GM20431 (cell line): Measurements from ENCODE around the gene RGL4.

Source experiments
- in situ Hi-C: fragments of 300-500 bp; cut with MseI, MboI; formaldehyde crosslinking; loops from one replicate; pipeline ENCODE4 v1.15.0; 2020; ENCODE audit warnings: low sequenced_read_pairs; ENCODE audit not compliant: unreplicated experiment

RGL4 gene

DNA sequence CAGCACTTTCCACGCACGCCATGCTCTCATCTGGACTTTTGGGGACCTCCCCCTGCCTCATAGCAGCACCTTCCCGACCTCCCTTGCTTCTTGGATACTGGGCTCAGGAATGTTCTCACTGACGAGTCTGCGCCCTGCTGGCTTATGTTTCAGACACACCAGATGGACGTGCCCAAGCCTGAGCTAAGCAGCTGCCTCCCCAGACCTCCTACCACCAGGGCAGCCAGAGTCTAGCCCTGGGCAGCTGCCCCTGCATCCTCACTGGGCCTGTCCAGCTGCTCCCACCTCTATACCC, 13.2 kb upstream of the RGL4 start:
- in situ Hi-C loops: no loop called here

DNA sequence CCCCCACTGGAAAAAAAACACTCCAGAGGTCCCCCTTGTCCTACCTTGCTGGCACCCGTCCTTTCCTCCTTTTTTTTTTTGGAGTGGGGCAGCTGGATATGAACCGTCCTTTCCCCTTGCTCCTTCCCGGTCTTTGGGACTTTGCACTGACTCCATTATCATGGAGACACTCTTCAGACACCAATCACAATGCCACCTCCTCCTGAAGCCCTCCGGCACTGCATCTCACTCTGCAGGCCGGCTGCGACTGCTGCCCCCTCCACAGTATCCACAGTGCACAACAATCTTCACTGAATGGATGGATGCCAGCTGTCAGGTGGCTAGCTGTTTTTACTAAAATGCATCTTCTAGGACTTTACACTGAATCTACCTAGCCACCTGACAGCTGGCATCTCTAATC, 12.7 kb upstream of the RGL4 start:
- in situ Hi-C loops: no loop called here

DNA sequence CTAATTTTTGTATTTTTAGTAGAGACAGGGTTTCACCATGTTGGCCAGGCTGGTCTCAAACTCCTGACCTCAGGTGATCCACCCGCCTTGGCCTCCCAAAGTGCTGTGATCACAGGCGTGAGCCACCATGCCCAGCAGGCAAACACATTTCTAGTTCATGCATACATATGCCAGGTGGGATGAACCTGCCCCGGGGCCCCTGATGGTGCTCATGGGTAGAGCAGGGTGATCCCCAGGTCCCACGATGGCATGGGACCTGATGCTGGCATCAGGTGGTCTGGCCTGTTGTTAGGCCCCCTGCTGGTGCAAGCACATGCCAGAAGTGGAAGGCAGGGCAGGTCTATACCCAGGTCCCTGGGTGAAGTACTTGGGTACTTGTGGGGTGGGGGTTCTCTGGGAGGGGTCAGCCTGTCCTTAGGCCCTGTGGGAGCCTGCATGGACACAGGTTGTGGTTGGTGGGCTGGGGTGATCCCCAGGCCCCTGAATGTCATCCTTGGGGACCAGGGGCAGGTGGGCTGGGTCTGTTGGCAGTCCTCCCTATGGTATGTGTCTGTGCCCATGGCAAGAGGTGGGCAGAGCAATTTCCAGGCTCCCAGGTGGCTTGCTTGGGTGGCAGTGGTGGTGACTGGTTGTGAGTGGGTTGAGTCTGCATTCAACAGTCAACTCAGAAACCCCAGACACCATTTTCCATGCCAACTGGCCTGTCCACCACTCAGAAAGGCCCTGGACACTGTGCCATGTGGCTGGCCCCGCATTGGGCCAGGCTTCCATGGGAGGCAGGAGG, 9.6 kb upstream of the RGL4 start:
- in situ Hi-C loops: no loop called here

DNA sequence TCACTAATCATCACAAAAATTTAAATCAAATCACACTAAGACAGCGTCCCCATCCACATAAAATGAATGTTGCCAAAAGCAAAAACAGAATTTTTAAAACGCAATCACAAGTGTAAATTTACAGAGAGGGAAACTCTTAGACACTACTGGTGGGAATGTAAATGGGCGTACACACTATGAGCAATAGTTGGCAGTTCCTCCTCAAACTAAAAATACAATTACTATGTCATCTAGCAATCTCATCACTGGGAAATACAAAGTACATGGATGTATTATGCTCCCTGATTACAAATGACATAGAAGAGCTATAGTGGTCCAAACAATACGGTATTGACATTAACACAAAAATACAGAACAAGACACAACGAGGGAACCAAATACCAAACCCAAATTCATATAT, 8.7 kb upstream of the RGL4 start:
- in situ Hi-C loops: no loop called here

DNA sequence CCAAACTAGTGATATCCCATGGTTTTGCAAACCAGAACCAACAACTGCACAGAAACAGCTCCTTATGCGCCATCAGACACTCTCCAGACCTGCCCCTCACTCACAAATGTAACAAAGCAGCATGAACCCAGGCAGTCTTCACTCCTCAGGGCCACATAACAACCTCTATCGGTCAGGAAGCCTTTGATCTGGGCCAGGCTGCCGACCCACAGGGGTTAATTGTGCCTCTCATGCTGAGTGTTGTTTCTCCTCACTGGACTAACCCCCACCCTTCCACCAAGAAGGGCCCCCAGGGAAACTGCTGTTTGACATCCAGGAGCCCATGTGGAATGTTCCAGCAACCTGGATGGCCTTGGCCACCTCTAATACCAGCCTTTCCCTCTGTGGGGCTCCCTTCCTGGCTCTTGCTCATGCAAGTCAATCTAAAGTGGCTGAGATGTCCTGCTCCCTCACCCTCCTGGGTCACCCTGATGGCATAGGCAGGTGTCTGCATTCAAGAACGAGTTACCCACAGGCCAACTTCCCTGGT, 7.9 kb upstream of the RGL4 start:
- in situ Hi-C loops: no loop called here

DNA sequence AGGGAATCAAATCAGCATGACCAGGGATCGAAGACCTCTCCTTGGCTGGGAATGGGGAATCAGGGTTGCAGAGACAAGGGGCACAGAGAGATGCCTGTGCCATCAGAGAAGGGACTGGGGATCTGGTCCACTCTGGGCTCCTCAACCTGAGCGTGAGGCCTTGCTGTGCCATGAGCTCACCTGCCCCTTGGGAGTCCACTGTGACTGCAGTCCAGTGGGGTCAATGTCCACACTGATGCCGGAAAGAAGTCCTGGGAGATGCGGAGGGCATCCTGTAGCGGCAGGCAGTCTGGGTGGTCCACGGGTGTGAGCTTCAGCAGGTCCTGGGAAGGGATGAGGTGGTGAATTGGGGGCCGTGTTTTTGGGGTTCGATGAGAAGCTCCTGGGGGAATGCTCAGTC, 7.3 kb upstream of the RGL4 start:
- in situ Hi-C loops: no loop called here

DNA sequence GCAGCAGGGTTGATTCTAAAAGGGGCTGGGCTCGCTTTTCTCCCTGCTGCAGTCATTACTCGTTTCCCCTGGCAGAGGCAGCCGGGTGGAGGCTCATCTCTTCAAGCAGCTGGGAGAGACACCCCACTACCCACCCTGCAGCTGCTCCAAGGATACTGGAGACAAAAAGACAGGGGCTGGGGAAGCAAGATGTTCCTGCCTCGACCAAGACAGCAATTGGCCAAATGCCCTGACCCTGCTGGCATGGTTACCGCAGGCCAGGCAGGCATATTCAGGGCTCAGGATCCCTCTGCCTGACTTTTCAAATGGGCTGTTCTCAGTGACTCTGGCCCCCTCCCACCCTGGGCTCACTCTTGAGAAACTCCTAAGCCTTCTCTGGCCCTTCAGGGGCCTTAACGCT, 6.8 kb upstream of the RGL4 start:
- in situ Hi-C loops: no loop called here

DNA sequence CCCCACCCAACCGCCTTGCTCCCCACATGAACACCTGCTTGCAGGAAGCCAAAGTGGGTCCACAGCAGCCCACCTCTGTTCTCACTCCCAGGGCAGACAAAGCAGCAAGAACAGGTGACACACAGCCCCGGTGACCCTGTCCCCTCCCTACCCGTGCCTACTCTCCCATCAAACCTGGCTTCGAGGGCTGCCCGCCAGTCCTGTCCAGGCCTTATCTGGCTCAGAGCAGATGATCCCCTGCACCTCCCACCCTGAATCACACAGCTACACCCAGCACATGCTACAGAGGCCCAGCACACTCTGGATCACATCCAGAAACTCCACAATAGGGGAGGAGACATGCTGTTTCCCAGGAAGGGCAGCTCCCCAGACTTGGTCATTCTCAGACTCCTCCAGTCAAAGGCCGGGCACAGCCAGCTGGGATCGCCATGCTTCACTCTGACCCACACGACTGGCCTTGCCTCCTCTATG, 6.2 kb upstream of the RGL4 start:
- in situ Hi-C loops: no loop called here

DNA sequence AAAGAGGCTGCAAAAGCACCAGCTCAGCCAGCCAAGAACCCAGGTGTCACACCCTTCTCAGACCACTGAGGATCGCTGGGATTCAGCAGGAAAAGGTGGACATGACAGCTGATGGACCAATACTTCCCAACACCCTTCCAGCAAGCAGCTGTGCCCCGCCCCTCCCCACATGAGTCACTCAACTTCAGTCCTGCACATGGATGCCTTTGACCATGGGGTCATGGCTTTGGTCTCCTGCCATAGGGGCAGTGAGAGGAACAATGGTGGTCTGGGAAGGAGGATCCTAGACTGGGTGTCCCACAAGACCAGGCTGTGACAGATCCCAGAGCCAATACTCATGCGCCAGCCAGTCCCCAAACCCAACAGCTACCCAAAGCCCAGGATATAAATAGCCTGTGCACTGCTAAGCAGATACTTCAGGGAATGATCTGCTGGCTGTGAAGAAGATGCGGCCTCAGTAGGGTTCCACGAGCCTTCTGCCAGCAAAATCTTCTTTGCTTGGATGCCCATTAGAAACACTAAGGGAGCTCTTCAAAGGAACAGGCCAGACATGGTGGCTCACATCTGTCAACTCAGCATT, 5.5 kb upstream of the RGL4 start:
- in situ Hi-C loops: no loop called here

DNA sequence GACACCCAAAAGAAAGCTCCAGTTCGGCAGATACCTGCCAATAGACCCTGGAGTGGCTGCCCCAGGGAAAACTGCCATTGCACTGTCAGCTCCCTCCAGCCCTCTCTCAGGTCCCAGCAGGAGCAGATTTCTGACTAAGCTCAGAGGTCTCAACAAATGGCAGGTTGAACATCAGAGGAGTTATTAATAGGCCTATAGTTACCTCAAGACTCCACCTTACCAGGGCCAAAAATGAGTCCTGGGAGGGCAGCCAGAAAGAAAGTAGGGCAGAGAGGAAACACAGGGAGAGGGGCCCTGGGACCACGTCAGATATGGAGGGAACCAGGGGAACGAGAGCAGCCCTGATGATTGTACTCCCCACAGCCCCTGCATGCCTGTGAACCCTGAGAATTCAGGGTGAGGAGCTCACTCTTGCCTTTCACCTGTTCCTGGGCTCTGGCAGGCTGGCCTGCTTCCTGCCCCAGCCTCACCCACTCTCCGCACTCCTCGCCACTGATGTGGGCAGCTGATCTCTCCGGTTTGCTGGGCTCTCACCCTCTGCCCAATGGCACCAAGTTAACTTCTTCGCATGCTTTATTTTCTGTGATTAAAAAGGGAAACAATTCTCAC, 4.3 kb upstream of the RGL4 start:
- in situ Hi-C loops: no loop called here

DNA sequence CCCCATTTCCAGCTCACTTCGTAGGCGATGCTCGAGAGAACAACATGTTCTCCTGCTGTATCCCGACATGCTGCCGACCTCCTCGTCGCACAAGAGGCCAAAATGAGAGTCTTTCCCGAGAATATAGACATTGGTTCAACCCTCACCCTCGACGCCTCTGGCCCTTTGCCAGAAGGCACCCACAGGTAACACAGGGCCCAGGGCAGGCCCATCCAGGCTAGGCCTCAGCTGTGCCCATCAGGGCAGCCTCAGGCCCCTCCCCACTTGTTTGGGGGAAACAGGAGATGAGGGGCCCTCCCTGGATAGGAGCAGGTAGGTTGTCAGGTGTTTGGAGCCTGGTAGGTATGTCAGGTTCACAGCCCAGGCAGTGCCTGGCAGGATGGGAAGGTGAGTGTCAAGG, 2.7 kb upstream of the RGL4 start:
- in situ Hi-C loops: no loop called here

DNA sequence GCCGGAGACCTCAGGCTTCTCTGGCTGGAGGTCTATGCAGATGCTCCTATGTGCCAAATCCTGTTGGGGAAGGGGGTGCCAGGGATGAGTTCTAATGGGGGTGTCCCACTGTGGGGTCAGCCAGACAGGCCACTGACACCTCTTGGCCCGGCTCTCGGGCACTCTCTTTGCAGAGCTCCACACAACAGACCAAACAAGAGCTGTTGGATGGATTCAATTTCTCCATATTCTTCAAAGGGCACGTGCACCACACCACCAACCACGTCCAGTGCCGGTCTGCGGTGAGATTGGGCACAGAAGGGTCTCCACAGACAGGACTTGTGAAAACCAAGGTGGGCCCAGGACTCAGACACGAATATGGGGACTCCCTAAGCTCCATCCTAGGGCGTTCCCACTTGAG, 2.2 kb upstream of the RGL4 start:
- in situ Hi-C loops: no loop called here

DNA sequence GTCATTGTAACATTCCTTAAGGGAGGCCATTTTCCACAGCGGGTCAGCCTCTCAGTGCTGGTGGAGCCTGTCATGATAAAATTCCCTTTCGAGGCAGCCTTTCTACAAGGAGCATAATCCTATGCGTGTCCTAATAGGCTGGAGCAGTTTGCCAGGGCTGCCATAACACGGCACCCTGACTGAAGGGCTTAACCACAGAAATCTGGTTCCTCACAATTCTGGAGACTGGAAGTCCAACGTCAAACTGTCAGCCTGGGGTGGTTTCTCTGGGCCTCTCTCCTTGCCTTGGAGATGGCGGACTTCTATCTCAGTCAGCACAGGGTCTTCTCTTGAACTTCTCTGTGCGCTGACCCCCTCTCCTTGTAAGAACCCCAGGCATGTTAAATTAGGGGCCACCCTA, 1.4 kb upstream of the RGL4 start:
- in situ Hi-C loops: no loop called here

DNA sequence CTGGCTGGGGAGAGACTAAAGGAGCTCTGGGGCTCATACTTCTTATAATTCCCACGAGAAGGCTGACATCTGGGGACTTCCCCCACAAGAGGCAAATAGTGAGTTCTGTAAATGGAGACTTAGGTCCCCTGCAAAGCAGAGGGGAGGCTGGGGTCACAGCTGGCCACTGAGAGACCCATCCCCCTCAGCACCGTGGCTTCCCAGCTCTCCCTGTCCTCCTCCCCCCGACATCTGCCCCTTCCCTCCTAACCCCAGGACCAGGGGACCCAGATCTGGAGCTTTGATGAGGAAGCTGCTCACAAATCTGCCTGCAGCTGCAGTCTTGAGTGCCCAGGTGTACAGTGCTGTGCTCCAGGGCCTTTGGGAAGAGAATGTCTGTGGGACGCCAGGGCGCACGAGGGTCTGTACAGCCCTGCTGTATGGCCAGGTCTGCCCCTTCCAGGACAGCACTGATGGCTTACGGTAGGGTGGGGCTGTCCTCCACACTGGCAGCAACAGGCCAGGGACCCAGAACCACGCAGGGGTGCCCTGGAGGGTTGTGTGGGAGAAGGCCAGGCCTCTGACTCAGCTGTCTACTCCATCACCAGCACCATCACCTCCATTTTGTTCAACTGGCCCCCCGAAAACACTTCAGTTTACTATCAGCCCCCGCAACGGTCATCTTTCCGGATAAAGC, 1.1 kb downstream of the RGL4 start:
- in situ Hi-C loops: no loop called here

DNA sequence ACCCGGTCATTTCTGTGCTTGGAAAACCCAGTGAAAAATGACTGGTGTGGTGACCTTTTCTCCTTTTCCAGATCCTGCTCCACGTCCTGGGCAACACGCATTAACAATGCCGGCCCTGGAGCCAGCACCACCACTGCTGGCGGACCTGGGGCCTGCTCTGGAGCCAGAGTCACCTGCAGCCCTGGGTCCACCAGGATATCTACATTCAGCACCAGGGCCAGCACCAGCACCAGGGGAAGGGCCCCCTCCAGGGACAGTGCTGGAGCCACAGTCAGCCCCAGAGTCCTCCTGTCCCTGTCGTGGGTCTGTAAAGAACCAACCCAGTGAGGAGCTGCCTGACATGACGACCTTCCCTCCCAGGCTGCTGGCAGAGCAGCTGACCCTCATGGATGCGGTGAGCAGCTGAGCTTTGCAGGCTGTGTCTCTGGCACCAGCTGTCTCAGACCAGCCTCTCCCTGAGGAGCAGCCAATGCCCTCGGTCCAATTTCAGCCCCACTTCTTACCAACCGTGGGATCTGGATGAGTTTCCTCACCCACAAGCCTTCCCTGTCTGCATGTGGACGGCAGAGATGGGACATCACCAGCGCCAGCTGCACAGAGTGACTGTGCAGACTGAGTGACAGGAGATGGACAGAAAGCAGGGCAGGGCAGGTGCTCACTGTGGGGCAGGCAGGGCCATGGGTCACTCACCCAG, 1.9 kb downstream of the RGL4 start:
- in situ Hi-C loops: no loop called here

DNA sequence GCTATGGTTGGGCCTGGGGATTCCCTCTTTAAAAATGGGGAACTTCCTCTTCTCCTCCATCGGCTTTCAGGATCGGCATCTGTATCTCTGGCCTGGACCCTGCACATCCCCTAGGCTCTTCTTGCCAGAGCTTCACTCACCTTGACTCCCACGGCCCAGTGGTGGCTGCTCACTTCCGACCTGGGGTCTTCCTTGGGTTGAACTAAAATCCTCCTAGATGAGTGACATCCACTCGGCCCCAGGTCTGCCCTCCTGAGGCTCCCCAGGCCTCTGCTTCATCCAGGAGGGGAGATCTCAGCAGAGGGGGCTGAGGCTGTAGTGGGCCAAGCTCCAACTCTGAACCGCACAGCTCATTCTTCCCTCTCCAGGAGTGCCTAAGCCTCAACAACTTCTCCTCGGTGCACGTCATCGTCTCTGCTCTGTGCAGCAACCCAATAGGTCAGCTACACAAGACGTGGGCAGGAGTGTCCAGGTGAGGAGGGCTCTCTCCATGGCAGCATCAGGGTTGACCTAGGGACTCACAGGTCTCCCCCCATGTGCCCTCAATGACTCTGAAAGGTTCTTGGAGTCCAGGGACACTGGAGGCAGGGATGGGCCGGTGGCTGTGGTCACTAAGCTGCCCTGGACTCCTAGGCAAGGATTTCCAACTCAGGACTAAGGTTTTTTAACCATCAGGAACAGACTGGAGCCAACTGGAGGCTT, 3.3 kb downstream of the RGL4 start:
- in situ Hi-C loops: no loop called here

DNA sequence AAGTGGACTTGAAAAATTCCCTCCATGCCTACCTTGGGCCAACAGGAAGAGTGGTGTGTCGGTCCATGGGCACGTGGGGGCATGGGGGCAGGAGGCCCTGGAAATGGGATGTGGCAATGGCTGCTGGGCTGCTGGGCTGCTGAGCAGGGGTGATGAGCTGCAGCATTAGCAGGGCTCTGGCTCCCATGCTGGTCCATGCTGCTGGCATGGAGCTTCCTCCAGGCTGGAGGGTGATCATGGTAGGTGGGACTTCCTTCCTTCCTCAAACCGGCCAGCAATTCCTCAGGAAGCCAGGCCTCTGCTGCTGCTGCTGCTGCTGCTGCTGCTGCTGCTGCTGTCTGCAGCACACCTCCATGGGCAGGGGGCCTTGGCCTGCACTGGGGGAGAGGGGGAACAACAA, 4.3 kb downstream of the RGL4 start:
- in situ Hi-C loops: no loop called here

DNA sequence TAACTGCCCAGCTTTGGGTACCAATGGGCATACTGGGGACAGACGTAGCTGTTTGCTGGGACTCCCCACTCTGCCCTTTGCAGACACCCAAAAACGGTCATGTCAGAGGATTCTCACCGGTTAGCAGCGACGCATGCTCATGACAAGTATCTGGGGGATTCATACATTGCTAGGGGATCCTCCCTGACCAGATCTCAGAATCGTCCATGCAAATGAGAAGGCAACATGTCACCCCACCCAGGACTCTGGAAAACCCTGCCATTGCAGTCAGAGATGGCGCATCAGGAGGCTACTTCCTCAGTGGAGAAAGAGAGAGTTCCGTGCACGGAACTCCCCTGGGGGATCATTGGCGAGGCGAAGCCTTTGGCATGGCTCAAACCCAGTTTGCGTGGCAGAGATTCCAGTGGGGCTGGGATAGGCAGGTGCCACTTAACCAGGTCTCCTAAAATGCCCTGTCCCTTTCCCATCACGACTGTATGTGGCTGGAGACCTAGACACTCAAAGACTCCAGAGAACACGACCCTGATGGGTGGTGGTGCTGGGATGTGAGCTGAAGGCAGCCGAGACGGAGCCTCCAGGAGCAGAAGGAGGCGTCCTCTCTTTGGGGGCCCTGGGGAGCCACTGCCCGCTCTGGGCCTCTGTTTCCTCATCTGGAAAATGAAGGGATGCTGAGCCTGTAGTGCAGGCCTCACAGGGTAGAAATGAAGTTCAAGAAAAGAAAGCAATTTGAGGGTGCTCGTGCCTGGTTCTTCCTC, 4.9 kb downstream of the RGL4 start:
- in situ Hi-C loops: no loop called here

DNA sequence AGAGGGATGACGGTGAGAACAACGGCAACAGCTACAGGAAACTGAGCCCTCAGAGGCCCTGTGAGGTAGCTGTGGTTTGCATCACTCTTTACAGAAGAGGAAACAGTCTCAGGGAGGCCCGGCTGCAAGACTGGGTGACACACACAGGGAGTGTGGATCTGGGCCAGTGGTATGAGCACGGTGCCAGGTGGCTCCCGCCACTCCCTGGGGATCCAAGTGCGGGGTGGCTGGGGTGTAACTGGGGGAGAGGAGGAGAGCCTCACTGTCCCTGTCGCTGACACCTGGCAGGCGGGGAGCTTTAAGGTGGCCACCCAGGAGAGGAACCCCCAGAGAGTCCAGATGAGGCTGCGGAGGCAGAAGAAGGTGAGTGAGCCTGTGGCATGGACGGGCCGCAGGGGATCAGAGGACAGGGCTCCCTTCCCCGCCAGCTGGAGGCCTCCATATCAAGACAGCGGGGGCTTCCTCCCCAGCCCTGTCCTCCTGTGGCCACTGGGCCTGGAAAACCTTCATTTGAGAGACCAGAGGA, 5.6 kb downstream of the RGL4 start:
- in situ Hi-C loops: no loop called here
